KG1 (cell line): ENCODE data around the gene ANO2.

Source experiments
- DNase-seq: peaks from one replicate; lab custom pipeline; 2025; lab: John Stamatoyannopoulos, UW

The ANO2 gene

DNA sequence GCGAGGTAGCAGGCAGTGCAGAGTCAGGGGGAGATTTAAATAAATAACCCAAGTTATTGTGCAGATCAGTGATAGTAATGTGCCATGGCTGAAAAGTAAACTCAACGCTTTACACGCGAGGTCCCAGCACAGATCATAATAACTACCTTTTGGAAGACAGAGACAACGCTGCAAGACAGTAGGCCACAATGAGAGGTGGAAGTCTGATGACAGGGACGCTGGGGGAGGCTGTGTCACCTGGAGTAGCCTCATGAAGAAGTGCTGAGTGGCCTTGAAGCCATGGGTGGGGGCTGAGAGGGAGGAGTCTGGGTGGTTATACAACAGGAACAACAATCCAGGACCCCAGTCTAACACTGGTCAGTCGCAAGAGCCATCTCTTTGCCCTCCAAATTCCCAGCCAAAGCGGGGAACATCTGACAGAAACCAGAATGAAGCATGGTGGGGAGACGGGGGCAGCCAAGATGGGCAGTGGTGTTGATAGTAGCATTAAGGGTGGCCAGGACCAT lies 28.2 kb downstream of the ANO2 start:
- no peak for DNase-seq

DNA sequence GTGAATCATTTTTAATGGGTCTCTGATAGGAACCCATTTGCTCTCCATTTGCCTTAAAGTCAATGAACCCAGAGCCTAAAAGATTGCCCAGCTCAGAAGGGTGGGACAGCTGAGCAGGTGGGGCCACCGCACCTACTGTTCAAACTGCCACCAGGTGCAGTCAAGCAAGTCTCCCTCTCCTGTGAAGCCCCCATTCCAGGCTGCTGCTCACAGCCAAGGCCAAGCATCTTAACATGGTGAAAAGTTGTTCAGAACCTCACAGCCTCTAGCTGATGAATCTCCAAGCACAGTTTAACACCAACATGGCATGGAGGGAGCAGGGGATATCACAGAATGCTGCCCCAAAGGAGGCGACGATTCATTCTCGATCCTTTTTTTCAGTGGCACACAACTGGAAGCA lies 29.5 kb downstream of the ANO2 start:
- no peak for DNase-seq

DNA sequence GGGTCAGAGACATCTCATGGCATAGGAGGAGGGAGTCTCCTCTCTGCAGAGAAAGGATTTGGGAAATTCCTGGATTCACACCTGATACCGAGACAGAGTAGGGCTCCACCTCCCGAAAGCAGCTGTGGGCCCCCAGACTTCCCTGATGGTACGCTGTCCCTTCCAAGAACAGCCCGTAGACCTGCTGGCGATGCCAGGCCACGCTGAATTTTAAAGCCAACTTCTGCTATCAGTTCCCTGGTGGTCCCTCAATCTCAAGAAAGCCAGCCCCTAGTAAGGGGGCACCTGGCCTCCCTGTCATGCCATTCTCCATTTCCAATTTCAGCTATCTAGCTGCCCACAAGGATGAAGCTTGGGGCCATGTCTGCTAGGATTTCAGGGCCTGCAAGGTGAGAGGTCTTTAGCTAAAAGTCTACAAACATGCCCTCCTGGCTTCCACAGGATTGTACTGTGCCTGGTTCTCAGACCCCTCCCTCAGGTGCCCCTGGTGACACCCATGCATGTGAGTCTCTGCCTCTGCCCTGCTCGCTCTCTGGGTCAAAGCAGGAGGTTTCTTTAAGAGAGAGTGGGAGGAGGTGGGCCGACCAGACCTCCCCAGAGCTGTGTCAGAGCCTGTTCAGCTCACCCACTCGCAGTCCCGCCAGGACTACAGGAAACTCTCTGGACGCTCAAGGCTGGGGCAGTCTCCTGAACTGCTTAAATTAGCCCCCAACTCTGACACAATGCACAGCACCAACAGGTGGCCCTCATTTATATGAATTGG lies 30.5 kb downstream of the ANO2 start:
- DNase-seq: no peak

DNA sequence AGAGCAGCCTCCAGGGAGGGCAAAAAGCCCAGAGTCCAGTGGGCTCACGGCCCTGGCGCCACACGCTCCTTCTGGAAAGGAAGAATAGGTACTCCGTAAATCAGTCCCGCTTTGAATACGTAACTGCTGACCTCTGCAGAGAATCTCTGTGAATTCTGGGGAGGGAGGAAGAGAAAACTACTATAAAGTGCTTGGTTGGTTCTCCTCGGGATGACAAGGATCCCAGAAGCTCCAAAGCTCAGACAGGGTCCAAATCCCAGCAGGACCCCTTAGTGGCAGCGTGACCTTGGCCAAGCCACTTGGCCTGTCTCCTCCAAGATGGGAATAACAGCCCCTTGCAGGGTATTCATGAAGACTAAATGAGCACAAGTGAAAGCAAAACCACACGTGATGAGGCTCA lies 31.7 kb downstream of the ANO2 start:
- no peak for DNase-seq

DNA sequence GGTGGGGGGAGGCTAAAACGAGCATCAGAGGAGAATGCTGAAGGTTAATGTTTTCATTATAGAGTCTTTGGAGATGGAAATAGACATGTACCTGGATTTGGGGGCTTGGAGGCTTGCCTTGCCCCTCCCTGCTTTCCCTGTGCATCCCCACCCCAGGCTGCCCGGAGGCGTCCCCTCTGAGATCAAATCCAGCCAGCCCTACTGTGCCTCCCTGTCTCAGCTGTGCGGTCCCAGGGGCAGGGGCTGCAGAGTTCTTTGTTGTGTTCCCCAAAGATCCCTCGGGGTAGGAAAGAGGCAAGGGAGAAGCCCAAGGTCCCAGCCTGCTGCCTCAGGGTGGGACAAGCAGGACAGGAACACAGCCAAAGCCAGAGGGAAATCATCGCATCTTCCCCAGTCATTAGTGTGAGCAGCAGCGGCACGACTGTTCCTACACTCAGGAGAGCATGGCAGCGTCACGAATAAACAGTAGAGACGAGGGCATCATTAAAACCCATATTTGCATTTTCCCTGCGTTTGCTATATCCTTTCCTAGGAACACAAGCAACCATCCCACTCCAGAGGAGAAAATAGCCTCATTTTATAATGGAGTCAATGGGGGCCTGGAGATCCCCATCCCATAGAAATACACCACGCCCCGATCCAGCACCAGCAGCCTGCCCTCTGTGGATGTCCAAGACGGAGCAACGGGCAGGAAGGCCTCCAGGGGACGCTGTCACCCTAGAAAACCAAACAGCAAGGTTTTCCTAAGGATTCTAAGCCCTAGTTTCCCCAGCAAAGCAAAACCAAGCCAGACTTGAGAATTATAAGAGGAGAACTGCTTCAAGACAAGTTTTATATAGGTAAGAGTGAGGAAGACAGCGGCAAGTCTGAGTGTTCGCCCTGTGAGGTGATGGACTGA lies 32.4 kb downstream of the ANO2 start:
- DNase-seq: no peak

DNA sequence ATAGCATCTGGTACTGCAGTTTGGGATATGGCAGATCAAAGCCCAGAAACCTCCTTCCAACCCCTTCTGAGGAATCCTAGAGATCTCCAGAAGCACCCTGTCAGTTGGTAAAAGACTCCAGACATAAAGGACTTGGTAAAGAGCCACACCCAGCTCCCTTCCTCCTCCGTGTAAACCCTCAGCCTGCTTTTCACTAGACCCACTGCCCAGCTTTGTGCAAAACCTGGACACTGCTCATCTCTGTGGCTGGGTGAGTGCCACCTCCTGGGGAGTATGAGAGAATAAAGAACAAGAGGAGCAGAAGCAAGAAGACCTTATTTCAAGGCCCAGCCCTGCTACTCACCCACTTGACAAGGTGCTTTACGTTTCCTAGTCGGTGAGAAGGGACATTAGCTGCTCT lies 33.0 kb downstream of the ANO2 start:
- no peak for DNase-seq

DNA sequence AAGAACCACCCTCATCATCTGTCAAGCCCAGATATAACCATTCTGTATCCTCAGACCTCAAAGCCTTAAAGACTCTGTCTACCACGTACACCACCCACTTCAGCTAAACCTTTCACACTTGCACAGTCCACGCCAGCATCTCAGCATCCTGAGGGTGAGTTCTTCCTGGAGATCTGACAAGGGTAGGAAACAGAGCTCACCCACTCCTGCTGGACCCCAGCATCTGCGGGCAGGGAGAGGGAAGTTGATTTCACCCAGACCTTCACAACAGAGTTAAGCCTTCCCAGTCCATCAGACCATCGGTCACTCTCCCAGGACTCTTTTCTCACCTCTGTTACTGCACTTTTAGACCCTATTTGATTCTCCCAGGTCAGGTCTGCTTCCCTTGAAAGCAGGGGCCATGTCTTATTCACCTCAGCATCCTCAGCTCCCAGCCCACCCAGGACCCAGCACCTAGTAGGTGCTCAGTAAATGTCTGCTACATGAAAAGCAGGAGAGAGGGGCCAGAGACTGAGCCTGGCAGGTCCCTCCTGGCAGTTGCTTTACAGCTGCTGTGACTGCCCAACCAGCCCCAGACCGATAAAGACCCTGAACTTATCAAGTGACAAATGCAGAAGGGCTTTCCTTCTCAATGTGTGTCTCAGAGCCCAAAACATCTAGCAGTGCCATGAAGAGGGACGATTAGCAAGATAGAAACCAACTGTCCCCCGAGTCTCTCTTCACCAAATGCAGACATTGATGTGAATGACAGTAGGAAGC lies 34.1 kb downstream of the ANO2 start:
- no peak for DNase-seq

DNA sequence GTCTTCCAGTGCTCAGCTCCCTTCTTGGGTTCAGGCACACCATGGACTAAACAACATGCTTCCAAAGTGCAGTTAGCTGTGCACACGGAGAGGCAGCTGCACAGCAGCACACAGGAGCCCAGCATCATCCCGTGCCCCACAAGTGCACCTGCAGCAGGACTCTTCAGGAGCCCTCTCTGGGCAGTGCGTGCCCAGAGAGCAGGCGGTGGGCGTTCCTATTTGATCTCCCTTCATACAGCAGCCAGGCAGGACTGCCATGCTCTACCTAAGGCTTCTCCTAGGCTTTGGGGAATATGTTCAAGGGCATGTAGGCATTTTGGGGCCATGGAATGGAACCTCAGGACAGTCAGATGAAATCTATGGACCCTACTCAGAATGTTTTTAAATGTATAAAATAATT lies 35.5 kb downstream of the ANO2 start:
- DNase-seq: no peak

DNA sequence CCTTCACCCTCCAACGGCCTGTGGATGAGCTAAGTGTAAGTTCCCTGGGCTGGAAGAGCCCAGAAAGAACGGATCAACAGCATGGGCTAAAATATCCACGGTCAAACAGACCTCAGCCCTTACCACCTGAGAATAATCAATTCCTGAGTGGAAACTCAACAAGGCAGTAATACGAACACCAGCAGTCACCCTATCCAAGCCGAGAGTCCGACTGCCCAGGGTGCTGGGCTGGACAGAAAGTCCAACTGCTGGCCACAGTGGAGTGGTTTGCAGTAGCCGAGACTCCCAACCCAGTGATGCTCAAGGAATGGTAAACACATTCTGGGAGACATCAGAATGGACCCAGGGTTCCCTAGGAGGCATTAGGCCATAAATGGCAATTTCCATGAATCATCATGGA lies 36.8 kb downstream of the ANO2 start:
- no peak for DNase-seq

DNA sequence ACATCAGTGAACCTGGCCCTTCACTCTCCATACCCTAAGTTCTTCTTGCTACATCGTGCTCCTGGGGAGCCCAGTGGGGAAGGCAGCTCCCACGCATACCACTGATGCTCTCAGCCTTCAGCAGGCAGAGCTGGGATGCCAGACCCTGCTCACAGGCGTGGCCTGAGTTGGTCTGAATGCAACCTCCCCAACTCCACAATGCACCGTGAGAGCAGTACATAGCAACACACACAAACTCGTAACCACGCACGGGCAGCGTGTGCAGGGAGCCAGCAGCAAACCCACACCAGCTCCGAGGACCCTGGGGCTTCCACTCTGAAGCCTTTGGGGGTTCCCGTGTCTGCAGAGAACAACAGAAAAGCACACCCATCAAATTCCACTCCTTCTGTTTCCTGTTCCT lies 37.3 kb downstream of the ANO2 start:
- no peak for DNase-seq

DNA sequence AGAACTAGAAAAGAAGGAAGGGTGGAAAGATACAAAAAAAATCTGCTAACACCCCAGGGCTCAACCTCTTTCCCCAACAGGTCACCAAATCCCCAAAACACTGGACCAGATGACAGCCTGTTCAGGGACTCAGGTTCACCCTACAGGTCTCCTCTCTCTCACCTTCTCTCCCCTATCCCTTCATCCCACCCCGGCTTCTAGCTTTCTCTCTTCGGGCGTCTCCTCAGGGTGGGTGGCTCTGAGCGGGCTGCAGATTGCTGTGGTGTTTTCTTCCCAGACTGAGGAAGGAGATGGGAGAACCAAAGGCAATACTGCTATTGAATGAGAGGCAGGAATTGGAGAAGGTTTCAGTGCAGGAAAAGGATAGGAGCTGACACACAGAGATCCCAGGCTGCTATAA lies 39.3 kb downstream of the ANO2 start:
- no peak for DNase-seq

DNA sequence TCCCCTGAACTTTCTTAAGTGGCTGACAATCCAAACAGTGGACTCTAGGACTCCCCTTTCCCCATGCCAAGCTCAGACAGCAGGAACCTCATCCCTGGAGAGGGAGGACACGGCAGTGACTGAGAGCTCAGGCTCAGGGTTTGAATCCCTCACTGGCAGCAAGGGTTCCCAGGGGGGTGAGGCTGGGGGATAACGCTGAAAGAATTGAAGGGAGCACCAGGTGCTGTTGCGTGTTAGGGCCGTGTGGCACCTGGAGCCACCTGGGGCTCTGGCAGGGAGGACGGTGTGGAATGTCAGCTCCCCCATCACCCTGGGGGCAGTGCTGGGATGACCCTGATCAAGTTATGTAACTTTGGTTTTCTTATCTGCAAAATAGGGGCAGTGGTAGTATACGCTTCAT lies 40.1 kb downstream of the ANO2 start:
- DNase-seq: no peak

DNA sequence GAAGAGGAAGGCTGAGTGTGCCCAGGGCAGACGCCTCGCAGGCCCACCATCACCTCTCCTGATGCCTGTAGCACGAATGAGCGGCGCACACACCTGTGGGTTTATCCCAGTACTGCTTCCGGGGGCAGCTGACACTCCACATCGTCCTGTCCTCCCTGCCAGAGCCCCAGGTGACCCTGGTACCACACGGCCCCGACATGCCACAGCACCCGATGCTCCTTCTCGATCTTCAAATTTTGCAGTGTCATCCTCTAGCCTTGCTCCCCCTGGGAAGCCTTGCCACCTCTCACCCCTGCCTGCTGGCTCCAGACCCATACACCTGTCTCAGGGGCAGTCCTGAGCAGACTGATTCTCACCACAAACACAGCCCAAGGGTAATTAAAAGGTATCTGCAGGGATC lies 40.6 kb downstream of the ANO2 start:
- no peak for DNase-seq

DNA sequence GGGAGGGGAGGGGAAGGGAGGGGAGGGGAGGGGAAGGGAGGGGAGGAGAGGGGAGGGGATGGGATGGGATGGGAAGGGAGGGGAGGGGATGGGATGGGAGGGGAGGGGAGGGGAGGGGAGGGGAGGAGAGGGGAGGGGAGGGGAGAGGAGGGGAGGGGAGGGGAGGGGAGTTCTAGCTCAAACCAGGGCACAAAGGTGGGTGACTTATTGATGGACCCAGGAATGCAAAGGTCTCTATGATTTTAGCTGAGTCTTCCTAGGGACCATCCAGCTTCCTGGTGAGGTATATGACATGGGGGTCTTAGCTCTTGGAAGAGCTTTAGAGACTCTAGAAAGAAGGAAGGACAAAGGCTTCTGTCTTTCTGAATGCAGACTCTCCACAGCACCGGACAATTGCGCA lies 42.3 kb downstream of the ANO2 start:
- DNase-seq: no peak

DNA sequence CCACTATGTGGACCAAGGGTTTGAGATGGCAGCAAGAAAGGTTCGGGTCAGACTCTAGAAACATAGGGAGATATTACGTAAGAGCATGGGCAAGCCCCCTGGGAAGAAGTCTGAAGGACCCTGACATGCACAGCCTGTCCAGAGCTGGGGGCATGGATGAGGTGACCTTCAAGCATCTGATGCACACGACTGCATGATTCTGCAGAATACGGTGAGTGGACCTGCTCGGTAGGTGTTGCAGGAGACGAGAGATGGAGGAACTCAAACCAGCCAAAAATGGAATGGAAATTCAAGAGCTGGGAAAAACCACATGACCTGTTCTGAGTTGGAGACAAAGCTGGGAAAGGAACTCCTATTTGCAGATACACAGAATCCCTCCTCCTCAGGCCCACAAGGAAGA lies 43.6 kb downstream of the ANO2 start:
- DNase-seq: no peak

DNA sequence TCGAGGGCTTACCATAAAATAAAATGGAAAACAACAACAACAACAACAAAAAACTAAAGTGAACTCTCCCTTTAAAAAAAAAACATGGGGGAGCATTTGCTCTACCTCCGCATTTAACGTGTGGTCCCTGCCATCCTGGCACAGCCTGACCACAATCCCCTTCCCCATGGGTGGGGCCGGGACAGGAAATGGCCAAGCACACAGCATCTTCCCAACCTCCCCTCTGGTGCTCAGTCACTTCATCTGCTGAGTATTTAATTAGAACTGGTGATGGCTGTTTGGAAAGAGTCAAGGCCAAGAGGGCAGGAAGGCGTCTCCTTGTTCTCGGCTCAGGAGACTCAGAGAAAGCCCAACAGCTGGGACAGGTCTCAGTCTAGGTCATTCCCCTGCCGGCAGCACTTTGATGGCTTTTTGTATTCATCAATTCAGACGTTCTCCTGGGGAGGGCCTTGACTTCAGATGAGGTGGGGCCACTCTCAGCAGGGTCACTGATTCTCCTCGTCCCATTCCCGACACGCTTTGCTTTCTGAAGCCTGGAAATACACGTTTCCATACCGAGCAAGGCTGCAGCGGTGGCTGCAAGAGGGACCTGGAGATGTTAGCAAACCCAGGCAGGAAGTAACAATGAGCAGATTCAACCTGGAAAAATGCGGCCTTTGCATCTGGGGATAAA lies 44.4 kb downstream of the ANO2 start:
- DNase-seq: no peak

DNA sequence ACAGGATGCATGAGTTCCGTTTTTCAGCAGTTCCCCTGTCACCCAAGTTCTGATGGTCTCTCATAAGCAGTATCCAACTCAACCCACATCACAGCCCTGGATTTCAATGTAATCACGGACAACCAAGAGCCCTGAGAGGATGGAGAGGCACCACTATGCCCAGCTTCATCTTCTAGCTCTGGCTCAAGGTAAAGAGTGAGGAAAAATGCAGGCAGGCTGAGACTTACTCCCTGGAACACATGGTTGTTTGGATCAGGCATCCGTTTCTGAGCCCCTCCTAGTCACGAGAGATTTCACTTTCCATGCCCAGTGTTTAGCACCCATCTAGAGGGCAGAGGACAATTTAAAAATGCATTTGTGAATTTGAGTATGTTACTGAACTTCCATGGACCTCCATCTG lies 45.0 kb downstream of the ANO2 start:
- no peak for DNase-seq

DNA sequence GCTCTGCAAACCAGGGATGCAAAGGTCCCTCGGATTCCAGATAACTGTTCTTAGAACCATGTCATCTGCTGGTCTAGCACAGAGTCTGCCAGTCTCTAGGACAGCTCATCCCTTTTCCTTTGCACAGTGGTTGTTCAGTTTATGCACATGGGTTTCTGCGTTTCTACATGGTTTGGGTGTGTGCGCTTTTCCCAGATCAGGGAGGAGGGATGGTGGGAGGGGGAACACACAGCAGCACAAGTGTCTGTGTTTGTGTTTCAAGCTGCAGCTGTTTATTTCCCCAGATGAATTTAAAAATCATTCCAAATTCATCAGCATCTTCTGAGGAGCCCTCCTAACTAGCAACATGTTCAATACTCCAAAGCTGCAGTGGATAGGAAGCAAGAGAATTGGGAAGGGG lies 45.4 kb downstream of the ANO2 start:
- DNase-seq: no peak

DNA sequence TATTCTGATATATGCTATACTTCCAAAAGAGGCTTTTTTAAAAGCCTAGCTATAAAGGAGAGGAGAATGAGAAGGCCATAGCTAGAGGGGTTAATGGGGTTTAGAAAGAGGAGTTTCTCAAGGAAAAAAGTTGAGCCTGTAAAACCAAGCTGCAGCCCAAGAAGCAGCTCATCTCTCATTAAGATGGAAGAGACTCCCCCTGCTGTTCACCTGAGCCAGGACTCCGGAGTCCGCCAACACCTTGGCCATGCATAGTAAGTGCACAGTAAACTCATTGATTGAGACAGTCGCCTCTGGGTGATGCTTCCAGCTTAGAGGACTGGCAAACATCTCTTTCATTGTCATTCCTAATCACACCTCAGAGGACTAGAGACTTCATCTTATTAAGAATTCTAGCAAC lies 46.2 kb downstream of the ANO2 start:
- no peak for DNase-seq

DNA sequence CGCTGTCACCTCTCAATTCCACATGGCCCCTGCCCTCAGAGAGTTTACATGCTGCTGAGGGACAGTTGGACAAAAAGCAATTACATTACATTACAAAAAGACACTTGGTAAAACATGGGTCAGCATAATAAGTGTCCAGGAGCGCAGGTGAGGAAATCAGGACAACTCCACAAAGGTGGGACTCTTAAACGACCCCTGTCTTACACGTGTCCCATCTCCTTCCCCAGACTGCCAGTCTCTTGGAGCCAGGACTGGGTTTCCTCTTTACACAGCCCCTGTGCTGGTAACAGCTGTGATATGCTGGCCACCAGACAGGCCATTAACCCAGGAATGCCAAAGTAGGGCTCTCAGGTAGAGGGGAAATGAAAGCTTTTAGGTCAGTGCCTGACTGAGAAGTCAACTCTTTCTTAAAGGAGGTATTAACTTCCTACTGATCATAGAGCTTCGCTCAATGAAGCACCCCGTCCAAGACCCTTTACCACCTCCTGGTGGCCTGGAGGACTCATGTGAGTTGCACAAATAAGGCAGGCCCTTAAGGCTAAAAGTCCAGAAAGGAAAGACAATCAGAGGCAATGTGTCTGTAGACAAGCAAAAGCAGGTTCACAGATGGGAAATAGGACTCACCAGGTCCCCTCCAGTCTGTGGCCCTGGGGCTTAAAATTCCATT lies 55.5 kb downstream of the ANO2 start:
- no peak for DNase-seq

DNA sequence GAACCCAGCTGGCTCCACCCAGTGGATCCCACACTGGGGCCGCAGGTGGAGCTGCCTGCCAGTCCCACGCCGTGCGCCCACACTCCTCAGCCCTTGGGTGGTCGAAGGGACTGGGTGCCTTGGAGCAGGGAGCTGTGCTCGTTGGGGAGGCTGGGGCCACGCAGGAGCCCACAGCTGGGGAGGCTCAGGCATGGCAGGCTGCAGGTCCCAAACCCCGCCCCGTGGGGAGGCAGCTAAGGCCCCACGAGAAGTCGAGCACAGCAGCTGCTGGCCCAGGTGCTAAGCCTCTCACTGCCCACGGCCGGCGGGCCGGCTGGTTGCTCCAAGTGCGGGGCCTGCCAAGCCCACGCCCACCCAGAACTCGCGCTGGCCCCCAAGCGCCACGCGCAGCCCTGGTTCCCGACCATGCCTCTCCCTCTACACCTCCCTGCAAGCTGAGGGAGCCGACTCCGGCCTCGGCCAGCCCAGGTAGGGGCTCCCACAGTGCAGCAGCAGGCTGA lies 56.2 kb downstream of the ANO2 start:
- DNase-seq: no peak
